Hypothalamus (tissue), 51 donors: ENCODE data around the gene ROS1.
"Not testable (repeated sequence)": the region's sequence is repeated elsewhere in the genome, so short reads cannot be mapped to it uniquely, and the experiment has no call there.

Source experiments
- DNase-seq, 51 donors: peaks; one replicate each; lab custom pipeline; 2025; lab: John Stamatoyannopoulos, UW

The ROS1 gene

DNA sequence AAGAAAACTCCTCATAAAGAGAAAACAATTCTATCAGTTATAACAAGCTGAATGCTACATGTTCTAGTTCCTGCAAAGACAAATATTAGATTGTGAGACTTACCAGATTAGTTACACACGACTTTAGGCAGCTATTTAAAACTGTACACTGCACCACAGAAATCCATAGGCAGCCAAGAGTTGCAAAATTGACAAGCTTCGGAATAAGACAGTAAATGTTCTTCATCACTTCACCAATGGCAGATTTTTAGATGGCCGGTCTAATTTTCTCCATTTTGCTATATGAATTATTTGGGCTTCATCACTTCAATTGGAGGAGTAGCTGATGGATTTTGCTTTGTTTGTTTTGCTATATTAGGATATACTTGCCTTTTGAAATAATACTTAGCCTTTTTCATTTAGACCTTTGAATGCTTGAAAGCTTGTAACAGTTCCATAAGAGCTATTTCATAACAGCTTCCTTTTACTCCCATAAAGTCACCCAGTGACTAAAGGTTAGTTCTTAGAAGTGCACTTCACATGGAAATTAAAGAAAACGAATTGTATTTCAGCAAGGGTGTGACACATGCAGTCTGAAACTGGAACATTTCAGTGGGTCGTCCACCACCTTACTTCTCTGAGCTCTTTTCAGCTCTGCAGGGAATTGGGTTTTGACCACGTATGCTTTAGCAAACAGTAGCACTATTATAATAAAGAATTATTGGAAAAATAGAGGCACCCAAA lies at the start of gene ROS1:
Gene ROS1, minus strand, starts transcription at position 512 of the 723 bp plus-strand sequence. Its CDS starts 286 bp downstream, at position 226.
- DNase-seq: no peak

DNA sequence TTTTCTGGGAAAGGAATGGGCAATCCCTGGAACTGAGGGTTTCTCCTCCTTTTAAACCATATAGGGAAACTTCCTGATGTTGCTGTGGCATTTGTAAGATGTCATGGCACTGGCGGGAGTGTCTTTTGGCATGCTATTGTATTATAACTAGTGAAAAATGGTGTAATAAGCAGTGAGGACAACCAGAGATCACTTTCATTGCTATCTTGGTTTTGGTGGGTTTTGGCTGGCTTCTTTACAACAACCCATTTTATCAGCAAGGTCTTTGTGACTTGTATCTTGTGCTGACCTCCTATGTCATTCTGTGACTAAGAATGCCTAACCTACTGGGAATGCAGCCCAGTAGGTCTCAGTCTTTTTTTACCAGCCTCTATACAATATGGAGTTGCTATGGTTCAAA lies 47.7 kb upstream of the ROS1 start:
- no peak for DNase-seq

DNA sequence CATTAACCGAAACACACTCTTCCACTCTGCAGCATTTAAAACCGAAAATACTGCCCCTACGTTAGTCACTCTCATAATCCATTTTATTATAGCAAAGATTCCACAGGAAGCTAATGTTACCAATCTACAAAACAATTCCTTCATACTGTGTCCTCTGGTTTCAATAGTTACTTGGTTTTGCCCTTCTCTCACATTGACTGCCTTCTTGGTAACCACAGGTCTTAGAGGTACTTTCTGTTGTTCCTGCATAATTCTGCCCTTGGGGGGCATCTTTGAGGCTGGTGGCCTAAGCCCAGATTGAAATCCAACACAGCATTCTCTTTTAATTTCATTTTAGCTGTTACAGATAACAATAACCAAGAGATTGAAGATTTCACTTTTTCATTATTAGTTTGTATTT lies 46.9 kb upstream of the ROS1 start:
- DNase-seq: no peak

DNA sequence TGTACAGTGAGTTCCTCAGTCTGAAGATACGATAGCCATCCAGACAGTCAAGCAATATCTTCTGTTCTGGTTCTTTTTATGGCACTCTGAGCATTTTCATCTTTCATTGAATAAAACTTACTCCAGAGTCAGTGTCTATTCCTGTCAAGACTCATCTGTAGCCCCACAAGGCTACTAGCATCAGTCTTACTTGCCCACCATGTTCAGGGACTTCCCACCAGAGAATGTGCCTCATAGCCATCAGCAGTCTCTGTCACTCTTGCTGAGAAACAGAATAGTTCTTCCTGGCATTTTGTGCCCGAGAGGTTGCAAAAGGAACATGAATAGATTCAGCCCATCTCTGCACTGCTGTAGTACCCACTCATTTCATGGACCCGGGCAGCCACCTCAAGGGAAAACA lies 44.0 kb upstream of the ROS1 start:
- DNase-seq: no peak

DNA sequence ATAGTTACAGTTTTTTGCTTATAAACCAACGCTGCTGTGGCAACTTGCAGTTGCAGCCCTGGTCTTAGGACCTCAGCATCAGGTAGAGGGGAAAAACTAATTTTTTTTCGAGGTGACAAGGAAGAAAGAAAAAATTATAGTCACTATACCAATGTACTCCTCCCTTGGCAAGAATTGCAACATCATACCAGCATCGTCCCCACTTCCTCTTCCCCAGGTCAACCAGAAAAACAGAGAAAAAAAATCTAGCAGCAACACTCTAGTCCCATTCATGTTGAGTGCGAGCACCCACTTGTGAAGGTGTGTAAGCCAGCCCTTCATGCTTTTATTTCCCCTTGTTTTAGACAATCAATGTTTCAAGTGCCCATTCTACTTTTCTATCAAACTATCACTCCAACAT lies 43.6 kb upstream of the ROS1 start:
- DNase-seq: no peak

DNA sequence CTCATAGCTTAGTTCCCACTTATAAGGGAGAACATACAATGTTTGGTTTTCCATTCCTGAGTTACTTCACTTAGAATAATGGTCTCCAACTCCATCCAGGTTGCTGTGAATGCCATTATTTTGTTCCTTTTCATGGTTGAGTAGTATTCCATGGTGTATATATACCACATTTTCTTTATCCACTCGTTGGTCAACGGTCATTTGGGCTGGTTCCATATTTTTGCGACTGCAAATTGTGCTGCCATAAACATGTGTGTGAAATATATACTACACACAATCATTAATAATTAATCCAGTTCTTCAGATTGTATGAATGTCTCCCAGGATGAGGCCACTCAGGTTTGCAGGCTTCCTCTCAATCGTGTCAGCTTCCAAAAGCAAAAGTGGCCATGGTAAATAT lies 42.8 kb upstream of the ROS1 start:
- DNase-seq: not testable (repeated sequence)

DNA sequence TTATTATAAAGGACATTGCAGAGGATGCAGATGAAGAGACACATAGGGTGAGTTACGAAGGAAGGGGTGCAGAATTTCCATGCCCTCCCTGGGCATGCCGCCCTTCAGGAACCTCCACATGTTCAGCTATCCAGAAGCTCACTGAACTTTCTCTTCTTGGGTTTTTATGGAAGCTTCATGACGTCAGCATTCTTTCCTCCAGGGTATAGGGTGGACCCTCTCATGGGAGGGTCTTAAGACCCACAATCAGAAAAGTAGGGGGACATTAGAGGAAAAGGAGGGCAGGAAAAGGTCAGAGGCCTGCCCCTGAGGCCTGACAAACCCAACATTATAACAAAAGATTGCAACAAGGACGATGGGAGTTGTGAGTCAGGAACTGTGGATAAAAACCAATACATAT lies 42.1 kb upstream of the ROS1 start:
- DNase-seq: no peak

DNA sequence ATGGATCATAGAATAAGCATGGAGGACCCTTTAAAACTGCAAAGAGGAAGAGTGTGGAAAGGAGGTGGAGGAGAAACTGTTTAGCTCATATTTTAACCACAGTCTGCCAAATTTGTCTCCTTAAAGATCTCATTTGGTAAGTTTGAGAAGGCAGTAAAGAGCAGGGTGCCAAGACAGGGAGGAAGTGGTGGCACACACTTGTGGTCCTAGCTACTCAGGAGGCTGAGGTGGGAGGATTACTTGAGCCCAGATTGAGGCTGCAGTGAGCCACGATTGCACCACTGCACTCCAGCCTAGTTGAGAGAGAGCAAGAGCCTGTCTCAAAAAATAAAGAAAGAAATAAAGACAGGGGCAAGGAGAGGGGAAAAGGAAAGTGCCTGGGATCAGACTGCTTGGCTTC lies 39.9 kb upstream of the ROS1 start:
- no peak for DNase-seq

DNA sequence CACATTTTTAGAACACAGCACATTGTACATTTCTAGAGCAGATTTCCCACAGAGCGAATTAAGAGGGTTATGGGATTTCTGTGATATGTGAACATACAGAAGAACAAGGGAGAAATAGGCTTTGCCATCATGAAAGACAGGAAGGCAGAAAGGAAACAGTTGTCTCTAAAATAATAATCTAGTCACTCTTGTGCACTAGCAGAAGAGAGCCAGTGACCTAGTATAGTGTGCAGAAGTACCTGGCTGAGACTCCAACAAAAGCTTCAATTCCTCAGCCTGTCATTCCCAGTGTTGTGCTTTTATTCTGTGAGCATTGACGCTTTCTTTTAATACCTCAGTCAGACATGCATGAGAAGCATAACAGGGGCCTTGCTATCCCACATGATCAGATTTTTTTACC lies 39.0 kb upstream of the ROS1 start:
- DNase-seq: no peak

DNA sequence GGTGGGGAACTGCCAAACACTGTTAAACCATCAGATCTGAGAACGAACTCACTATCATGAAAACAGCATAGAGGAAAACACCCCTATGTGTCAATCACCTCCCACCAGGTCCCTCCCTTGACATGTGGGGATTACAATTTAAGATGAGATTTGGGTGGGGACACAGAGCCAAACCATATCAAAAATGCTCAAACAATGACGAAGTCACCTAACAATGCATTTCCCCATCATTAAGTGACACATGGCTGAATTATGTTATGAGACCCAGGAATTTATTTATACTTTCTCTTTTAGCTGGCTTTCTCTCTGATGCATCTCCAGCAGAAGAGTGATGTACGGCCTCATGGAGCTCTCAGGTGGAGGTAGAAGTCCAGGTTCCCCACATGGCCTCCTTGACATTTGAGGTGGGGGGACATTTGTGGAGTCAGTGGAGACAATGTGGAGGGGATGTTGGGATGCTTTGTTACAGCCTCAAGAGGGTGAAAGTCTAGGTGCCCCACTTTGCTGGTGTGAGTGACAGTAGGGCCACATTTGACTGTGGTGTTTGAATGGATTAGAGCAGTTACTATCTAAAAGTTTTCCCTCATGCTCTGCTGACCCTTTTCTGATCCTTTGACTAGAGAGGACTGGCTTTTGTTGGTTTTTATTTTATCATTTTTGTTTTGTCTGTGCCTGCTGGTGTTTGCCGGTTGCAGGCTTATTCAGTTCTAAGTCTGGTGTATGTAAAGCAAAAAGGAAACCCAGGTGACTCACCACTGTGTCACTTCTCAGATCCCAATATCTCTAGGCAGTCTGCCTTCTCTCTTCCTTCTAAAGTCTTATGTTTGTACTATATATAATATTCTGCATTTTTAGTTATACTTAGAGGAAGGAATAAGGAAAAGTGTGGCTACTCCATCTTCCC lies 38.3 kb upstream of the ROS1 start:
- no peak for DNase-seq

DNA sequence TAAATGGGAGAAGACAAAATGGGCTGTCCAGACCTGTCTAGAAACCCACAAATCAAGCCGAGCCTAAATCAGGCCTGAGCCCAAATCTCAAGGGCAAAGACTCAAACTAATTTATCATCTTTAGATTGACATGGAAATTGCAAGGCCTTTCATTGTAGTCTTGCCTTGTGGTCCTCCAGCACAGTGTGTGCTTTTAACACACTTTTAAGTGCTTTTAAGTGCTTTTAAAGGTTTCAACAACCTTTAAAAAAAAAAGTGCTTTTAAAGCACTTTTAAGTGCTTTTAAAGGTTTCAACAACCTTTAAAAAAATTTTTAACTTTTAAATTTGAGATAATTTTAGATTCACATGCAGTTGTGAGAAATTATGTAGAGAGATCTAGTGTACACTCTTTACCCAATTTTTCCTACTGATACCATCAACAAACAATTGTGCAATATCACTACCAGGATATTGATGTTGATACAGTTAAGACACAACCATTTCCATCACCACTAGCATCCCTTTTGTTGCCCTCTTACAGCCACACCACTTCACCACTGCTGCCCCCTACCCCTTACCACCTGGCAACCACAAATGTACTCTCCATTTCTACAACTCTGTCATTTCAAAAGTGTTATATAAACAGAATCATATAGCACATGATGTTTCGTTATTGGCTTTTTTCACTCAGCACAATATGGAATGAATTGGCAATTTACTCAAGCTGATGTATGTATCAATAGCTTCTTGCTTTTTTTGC lies 33.6 kb upstream of the ROS1 start:
- DNase-seq: no peak

DNA sequence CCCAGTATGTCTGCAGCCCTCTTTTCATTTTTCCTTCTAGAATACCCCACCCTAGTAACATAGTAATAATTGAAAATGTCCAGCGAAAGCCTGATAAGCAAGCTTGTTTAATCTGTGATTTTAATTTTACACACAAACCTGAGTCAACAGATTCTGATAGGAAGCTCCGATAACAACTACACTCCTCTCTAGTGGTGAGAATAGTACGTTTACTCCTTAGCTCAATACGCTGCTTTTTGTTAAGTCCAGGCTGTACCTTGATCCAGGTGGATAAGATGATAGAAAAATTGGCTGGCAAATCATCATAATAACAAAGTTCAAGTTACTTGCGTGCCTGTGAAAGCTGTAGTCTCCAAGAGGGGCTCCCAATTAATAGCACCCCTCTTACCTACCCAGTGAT lies 31.3 kb upstream of the ROS1 start:
- DNase-seq: no peak

DNA sequence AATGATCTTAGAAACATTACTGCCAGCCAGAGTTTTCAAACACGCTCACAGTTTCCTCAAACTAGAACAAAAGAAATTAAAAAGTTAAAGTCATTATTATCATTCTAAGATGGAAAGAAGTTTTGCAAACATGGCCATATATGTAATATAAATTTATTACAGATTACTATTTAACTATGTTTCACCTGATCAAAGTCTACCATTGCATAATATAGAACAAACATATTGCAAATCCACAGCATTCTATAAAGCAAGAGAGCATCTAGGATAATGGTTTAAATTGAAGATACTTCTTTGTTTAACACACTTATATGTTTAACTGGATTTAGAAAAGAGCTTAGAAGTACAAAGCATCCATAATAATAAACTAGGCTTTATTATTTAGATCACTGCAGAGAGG lies 30.5 kb upstream of the ROS1 start:
- no peak for DNase-seq

DNA sequence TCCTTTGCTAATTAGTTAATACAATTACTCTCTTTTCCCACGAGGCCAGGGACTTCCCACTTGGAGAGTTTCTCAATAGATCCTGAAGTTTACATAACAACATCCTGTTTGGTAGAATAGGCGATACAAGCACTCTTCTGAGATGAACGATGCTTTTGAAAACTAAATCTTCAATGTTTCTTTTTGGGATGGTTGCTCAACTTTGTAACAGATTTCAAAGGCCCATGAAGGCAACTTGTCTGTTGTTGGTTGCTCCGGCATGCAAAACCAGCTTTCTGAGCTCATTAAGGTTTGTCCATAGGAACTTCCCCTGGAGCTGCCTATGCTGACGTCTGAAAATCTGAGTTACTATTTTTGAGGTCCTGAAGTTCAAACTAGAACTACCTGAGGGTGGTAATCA lies 25.9 kb upstream of the ROS1 start:
- DNase-seq: no peak

DNA sequence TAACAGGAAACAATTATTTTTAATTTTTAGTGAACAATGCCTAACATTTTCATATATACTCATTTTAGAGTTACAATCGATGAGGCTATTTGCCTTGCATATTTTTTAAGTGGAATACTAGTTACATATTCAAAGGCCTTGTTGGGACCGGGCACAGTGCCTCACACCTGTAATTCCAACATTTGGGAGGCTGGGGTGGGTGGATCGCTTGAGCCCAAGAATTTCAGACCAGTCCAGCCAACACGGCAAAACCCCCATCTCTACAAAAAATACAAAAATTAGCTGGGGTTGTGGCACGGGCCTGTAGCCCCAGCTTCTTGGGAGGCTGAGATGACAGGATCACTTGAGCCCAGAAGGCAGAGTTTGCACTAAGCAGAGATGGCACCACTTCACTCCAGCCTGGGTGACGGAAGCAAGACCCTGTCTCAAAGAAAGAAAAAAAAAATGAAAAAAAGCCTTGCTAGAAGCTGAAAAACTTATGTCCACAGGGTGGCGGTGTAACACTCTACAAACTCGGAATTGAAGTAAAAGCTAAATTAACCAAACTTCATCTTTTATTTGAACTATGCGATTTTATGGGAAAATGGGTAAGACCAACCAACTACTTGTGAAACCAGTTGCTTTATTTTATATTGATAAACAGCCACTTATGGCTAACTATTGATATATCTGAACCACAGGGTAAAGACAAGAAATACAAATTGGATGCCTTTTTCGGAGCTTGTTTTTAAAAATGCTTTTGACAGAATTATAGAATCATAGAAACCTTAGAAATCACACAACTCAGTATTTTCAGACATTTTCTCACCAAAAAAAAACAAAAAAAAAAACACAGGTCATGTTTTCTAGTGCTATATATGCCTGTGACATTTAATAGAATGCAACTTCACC lies 24.1 kb upstream of the ROS1 start:
- peak in 18 of 51 donors; percentile 0 to 57 (median 8) for DNase-seq

DNA sequence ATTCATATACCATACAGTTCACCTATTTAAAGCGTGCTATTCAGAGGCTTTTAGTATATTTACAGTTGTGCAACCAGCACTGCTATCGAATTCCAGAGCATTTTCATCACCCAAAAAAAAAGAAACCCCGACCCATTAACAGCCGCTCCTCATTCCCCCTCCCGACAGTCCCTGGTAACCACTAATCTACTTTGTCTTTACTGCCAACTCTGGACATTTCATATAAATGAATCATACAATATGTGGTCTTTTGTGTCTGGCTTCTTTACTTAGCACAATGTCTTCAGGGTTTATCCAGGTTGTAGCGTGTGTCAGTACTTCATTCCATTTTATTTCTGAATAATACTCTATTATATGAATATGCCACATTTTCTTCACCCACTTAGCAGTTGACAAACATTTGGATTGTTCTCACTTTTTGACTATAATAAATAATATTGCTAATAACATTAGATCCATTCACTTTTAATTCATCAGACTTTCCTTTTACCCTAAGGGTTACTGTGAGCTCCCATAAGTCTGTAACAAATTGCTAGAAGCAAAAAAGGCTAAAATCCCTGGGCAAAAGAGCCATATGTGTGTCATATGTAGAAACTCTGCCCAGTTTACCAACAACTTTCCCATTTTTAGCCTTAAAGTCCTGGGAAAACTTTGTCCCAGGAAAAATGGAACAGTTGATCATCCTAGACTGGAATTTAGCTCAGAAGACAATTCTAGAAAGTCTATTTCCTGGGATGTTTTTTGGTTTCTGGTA lies 23.2 kb upstream of the ROS1 start:
- no peak for DNase-seq

DNA sequence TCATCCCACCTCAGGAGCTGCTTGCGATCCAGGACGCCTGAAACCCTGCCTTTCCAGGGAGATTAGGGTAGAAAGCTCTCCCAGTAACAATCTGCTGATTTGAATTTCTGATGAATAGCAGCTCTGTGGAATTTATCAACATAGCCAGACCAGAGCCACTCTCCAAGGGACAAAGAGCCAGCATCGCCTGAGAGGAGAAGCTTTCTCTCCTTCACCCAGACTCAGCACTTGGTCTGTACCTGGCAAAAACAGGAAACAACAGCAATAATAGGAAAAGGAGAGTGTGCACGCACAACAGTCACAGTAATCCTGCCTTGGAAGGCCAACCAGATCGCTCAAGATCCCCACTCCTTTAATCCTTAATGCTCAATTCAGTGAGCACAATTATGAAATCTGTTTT lies 22.3 kb upstream of the ROS1 start:
- no peak for DNase-seq

DNA sequence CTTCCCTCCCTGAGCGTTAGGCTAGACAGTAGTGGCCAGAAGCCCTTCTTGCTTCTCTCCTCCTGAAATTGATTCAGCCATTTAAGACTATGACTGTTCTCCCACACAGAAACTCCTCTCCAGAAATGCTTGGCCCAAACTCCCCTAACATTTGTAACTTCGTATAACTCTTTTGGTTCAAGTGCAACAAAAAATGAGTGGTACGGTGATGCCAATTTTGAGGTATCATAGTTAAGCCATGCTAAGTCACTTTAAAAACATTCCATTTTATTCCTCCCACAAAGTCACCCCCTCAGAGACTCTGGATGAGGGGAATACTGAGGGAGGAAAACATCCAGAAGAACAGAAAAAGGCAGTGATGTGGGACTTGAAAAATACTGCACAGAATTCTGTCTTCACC lies 21.1 kb upstream of the ROS1 start:
- no peak for DNase-seq

DNA sequence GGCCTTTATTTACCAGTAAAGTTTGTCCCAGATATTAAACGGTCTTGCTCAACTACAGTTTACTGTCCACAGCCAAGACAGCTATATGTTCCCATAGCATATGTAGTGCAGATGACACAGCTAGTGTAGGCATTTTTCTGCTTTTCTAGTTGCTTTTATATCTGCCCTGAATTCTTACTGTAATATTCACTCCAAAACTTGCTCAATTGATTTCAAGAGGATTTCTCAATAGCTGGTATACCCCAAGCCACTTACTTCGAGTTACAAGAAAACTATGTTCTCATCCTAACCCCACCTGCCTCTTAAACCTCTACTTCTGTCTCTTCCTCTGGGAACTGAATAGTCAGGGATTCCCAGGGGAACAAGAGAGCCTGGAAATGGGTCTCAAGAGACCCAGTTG lies 18.9 kb upstream of the ROS1 start:
- no peak for DNase-seq

DNA sequence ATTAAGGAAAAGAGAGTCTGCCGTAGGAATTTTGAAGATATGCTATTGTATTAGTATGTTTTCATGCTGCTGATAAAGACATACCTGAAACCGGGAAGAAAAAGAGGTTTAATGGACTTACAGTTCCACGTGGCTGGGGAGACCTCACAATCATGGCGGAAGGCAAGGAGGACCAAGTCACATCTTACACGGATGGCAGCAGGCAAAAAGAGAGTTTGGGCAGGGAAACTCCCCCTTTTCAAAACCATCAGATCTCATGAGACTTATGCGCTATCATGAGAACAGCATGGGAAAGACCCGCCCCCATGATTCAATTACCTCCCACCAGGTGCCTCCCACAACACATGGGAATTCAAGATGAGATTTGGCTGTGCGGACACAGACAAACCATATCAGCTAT lies 16.6 kb upstream of the ROS1 start:
- not testable (repeated sequence) for DNase-seq
